Choroid plexus epithelial cell (primary cell): ENCODE results near the gene AHRR.
A peak's percentile ranks its signal among the peaks of the same experiment; 100 is the strongest.

Source experiments
- DNase-seq: peaks from one replicate; pipeline ENCODE4 v3.0.0-alpha.2; 2010; ENCODE audit warnings: low read depth
- H3K4me3 ChIP-seq: 2 replicates; pipeline ENCODE4 v1.5.1; 2011; ENCODE audit warnings: low read depth, mild to moderate bottlenecking, control low read depth, low read length, moderate library complexity
- TF ChIP-seq, protein P1 (sequence below): conservative IDR thresholded peaks from 2 replicates; pipeline ENCODE4 v1.5.1; 2011; ENCODE audit warnings: low read depth, mild to moderate bottlenecking, control low read depth, inconsistent platforms, low read length, moderate library complexity

AHRR gene

DNA sequence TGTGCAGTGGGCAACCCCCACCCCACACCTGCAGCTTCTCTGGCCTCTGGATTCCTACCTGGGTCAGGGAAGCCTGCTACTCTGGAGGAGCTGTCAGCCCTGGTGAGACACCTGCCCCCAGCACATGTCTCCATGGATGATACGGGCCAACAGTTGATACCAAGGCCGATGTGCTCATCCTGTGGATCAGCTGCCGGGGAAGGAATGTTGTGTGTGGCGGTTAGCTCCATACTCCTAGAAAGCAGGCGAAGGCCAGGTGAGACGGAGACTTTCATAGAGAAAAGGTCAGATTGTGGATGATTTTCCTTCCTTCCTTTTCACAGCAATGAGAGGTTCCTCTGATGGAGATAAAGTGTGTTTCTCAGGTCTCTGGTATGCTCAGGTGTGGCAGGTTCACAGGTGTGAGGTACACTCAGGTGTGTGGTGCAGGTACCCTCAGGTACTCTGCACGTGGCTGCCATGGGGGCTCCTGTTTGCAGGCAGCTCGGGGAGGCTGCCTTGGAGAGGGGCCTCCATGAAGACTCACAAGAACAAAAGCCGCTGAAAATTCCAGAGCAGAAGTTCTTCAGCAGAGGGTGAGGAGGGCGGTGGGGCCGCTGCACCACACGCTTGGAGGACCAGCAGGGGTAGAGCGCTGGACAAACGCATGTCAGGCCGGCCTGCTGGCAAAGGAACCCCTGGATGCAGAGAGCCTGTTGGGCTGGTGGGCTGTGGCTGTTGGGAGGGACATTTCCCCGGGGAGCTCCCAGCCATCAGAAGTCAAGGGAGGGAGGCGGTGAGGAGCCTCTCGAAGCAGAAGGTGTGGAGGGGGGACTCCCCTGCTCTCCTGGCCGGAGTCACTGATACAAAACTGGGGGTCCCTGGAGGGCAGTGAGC is 5.1 kb upstream of the AHRR start:
- no peak for DNase-seq
- TF ChIP-seq, protein P1, sequence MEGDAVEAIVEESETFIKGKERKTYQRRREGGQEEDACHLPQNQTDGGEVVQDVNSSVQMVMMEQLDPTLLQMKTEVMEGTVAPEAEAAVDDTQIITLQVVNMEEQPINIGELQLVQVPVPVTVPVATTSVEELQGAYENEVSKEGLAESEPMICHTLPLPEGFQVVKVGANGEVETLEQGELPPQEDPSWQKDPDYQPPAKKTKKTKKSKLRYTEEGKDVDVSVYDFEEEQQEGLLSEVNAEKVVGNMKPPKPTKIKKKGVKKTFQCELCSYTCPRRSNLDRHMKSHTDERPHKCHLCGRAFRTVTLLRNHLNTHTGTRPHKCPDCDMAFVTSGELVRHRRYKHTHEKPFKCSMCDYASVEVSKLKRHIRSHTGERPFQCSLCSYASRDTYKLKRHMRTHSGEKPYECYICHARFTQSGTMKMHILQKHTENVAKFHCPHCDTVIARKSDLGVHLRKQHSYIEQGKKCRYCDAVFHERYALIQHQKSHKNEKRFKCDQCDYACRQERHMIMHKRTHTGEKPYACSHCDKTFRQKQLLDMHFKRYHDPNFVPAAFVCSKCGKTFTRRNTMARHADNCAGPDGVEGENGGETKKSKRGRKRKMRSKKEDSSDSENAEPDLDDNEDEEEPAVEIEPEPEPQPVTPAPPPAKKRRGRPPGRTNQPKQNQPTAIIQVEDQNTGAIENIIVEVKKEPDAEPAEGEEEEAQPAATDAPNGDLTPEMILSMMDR, result no peak
- H3K4me3 ChIP-seq, result no peak overlapping the region

DNA sequence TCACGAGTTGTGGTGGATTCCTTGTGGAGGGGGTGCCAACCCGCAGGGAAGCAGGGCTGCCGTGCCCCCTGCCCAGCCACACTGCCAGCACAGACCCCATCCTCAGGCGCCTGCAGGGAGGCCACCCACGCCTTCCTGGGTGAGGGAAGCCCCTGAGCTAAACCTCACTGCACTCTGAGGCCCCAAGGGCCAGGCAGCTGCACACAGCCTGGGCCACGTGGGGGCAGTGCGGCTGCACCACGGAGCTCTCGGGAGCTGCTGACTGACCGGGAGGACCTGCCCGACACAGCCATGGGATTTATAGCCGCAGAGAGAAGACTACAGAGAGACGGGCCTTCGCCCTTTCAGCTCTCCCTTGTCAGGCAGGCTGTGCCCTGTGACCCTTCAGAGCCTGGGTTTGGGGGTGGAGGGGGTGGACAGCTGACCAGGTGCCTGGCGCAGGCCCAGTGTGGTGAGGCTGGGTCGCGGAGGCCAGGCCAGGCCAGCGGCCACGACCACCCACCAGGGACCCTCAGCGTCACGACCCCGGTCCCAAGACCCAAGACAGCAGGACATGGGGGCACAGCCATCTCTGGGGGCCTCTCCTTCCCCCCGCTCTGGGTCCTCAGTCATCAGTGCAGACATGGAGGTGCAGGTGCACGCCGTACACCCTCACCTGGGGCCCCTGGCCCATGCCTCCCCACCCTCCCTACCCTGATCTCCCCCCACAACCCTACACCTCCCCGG is 4.3 kb upstream of the AHRR start:
- H3K4me3 ChIP-seq, result no peak overlapping the region
- peak; percentile 82 for DNase-seq
- TF ChIP-seq, protein P1, result peak; percentile 83

DNA sequence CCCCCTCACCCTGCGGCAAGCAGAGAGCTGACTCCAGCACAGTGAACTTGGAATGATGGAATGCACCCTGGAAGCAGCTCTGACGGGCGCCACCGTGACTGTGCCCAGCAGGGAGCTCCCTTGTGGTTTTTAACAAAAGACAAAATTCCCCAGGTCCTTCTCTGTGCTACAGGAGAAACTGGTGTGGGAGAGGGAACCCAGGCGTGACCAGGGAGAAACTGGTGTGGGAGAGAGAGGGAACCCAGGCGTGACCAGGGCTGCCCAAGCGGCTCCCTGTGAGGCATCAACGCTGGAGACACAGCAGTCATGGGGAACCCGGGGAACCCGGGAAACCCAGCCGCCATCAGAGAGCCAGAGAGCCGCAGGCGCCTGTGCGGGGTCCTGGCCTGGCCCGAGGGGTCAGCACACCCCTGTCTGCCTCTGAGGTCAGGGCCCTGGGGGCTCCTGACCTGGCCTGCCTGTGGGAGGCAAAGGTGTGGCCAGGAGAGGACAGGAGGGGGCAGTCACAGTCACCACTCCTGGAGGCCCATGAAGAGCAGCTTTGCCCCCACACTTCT is 3.1 kb upstream of the AHRR start:
- DNase-seq, result peak; percentile 70
- H3K4me3 ChIP-seq, result no peak overlapping the region
- TF ChIP-seq, protein P1, result peak; percentile 15

DNA sequence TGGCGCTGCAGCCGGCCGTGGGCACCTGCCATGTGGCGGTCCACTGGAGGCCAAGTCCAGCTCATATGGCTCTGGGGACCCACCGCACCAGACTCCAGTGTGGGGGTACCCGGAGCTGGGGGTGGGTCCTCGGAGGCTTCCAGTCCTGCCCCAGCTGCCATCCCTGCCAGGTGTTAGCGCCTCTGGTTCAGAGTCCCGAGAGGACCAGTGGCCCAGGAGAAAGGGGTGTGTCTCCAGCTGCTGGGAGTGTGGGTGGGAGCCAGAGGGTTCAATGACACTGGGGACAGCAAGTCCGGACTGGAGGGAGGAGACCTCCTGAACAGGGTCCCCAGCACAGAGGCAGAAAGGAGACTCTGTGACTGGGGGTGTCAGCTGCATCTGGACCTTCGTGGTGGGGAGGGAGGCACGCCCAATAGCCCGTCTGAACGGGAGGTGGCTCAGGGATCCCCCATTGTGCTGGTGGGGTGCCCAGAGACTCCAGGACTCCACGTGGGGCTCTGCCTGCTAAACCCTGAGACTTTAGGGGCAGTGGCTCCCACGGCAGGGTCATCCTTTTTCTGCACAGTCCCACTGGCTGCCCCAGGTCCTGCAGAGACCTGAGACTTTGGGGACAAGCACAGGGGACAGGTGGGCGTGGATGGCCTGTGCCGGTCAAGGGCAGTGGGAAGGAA is 2.4 kb upstream of the AHRR start:
- TF ChIP-seq, protein P1, result no peak
- no peak overlapping the region for H3K4me3 ChIP-seq
- DNase-seq, result no peak

DNA sequence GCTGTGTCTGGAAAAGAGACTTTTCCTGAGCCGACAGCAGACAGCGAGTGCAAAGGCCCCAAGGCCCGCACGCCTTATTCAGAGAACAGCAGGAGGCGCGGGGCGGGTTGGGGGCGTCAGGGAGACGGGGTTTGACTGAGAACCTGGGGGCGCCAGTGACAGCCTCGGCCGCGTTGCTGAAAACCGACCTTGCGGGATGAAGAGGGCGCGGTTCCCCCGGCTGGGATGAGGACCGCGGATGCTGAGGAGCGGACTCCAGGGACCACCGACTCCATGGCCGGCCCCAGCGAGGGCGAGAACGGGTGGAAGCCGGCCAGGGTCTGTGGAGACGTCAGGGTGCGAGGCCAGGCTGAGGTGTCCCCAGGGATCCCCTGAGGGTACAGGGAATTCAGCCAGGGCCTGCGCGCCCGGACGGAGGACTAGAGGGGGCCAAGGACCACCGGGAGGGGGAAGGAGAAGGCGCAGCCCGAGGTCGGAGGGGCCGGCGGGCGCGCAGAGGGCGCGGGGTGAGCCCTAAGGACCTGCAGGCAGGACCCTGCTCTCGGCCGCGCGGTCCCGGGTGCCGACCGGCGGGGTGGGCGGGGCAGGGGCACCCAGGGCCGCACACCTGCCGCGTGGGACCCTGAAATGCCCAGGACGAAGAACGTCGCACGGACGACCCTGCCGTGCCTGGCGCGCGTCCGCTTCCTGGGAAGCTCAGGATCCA is 837 bp upstream of the AHRR start:
- H3K4me3 ChIP-seq, result no peak overlapping the region
- no peak for DNase-seq
- TF ChIP-seq, protein P1, result no peak

DNA sequence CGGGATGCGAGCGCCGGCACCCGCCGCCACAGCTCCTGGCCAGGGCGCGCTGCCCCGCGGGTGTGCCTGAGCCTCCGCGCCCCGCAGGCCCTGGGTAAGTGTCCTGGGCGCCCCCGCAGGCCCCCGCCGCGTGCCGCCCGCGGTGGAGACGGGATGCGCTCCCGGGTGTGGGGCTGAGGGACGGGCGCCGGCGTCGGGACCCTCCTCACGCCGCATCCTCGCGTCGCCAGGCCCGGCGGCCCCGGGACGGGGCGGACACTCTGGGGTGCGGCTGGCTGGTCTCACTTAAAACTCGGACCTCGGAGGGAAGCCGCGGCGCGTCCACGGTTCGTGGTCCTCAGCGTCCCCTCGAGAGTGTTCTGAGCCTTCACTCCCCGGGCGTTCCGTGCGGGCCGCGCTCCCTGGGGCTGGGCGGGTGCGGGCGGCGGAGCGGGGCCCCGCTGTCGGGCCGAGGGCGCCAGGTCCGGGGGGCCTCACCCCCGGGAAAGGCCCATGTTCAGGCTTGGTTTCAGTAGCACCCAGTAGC is 275 bp downstream of the AHRR start:
- TF ChIP-seq, protein P1, result no peak
- H3K4me3 ChIP-seq, result peak overlapping the region; percentile 40
- no peak for DNase-seq
